NAMALWA (cell line): Measurements from ENCODE around the gene FASTKD2.
A peak's percentile ranks its signal among the peaks of the same experiment; 100 is the strongest.

Experiments
- DNase-seq: peaks from one replicate; pipeline ENCODE4 v3.0.0-alpha.2; 2015; ENCODE audit warnings: low spot score

The FASTKD2 gene

GRCh38 chr2:206765242-206766056, at the start of gene FASTKD2, which contains the start of gene MDH1B:
Gene FASTKD2, plus strand, starts transcription at chr2:206765606. Its CDS starts 1,088 bp downstream, at chr2:206766694.
Gene MDH1B, minus strand, starts transcription at chr2:206765328. Its CDS starts 57 bp downstream, at chr2:206765271.
- peak; percentile 95 for DNase-seq

GRCh38 chr2:206716623-206717022, 48.8 kb upstream of the FASTKD2 start:
- no peak for DNase-seq

GRCh38 chr2:206718296-206718695, 47.1 kb upstream of the FASTKD2 start, which contains the start of gene DYTN:
Gene DYTN, minus strand, starts transcription at chr2:206718396. Its CDS starts 117 bp downstream, at chr2:206718279.
- DNase-seq: no peak

GRCh38 chr2:206721256-206721920, 44.0 kb upstream of the FASTKD2 start:
- DNase-seq: no peak

- no peak for DNase-seq
These were observed 42.1 kb upstream of the FASTKD2 start for GRCh38 chr2:206723288-206723687.

GRCh38 chr2:206727287-206727686, 38.1 kb upstream of the FASTKD2 start:
- DNase-seq: no peak

- DNase-seq: no peak
These were observed 36.9 kb upstream of the FASTKD2 start for GRCh38 chr2:206728277-206729199.

GRCh38 chr2:206733341-206733740, 32.1 kb upstream of the FASTKD2 start:
- no peak for DNase-seq

GRCh38 chr2:206736935-206737334, 28.5 kb upstream of the FASTKD2 start:
- no peak for DNase-seq

- no peak for DNase-seq
These were observed 26.1 kb upstream of the FASTKD2 start for GRCh38 chr2:206739271-206739670.

- no peak for DNase-seq
These were observed 24.6 kb upstream of the FASTKD2 start for GRCh38 chr2:206740800-206741199.

- no peak for DNase-seq
These were observed 8.6 kb upstream of the FASTKD2 start for GRCh38 chr2:206756816-206757215.

GRCh38 chr2:206764673-206765241, 649 bp upstream of the FASTKD2 start:
- DNase-seq: no peak

- no peak for DNase-seq
These were observed 888 bp downstream of the FASTKD2 start for GRCh38 chr2:206766057-206766930.

GRCh38 chr2:206774871-206775270, 9.5 kb downstream of the FASTKD2 start:
- no peak for DNase-seq

- no peak for DNase-seq
These were observed 11.0 kb downstream of the FASTKD2 start for GRCh38 chr2:206776432-206776831.

GRCh38 chr2:206780671-206781070, 15.3 kb downstream of the FASTKD2 start:
- DNase-seq: no peak

- peak; percentile 7 for DNase-seq
These were observed 18.3 kb downstream of the FASTKD2 start for GRCh38 chr2:206783718-206784117.

GRCh38 chr2:206784559-206785353, 19.4 kb downstream of the FASTKD2 start:
- DNase-seq: no peak
